HepG2 (cell line): ENCODE data around the gene RPS19. TPM values are rescaled to one million over a fixed set of nuclear protein-coding genes. Genes with fewer than 3 reads are reported as not detected.

Source experiments
- ATAC-seq: fragments of 200-7000 bp; cut with Tn5 transposase; 3 replicates; pipeline ENCODE4 v1.9.1; 2020; ENCODE audit warnings: mild to moderate bottlenecking, moderate library complexity
- BruUV-seq: library from RNA; stranded (reverse); fragments of 400-500 nt; replicated peaks from 2 replicates; lab custom pipeline; 2021; lab: Mats Ljungman, UMichigan
- CTCF ChIA-PET: fragments of 300-600 bp; formaldehyde crosslinking; extraction: SDS; loops from one replicate; lab custom pipeline; 2021; ENCODE audit warnings: low total read pairs, inconsistent platforms, low intra/inter-chr PET ratio; lab: Yijun Ruan, JAX
- POLR2A ChIA-PET: fragments of 350-600 bp; sonication (Branson Sonifier 250); formaldehyde crosslinking; loops from one replicate; lab custom pipeline; 2020; ENCODE audit warnings: antibody characterized with exemption, inconsistent platforms; lab: Yijun Ruan, JAX
- DNase-seq: peaks from one replicate; pipeline ENCODE4 v3.0.0-alpha.2; 2015; ENCODE audit warnings: low spot score
- FAIRE-seq: peaks from 3 replicates; lab custom pipeline; 2011; peaks lifted over from hg19 to GRCh38; lab: Jason Lieb, UNC
- H2AFZ ChIP-seq: one replicate; pipeline ENCODE4 v1.6.1; 2011; ENCODE audit warnings: low read length, inconsistent platforms
- H3K27ac ChIP-seq: fragments of 300-600 bp; 3 replicates; pipeline ENCODE4 v1.8.0; 2011; ENCODE audit warnings: mixed run types, mild to moderate bottlenecking, mixed read lengths, low read length, inconsistent platforms; ENCODE audit not compliant: insufficient read depth; ENCODE audit errors: extremely low read length
- H3K27me3 ChIP-seq, 2 experiments: fragments of 200-600 bp in 1 of 2; 2 replicates in 1 of 2; 3 replicates in 1 of 2; pipeline versions ENCODE4 v1.6.0 to v1.8.0; 2011; ENCODE audit warnings: low read length in 2 of 2, mild to moderate bottlenecking in 2 of 2, moderate library complexity in 2 of 2, inconsistent platforms in 1 of 2; ENCODE audit not compliant: insufficient read depth in 2 of 2, control insufficient read depth in 1 of 2
- H3K36me3 ChIP-seq, 2 experiments: fragments of 200-600 bp in 1 of 2; replicated peaks in 1 of 2; 2 replicates in 1 of 2; 3 replicates in 1 of 2; pipeline versions ENCODE4 v1.5.1 to v1.8.0; 2011; ENCODE audit warnings: low read length in 2 of 2, inconsistent platforms in 1 of 2; ENCODE audit not compliant: insufficient read depth in 2 of 2, control insufficient read depth in 1 of 2
- H3K4me1 ChIP-seq: 2 replicates; pipeline ENCODE4 v1.5.1; 2012; ENCODE audit warnings: low read length, inconsistent platforms; ENCODE audit not compliant: insufficient read depth
- H3K4me2 ChIP-seq: 2 replicates; pipeline ENCODE4 v1.6.0; 2011; ENCODE audit warnings: low read depth, low read length, inconsistent platforms
- H3K4me3 ChIP-seq, 3 experiments: fragments of 200-600 bp in 1 of 3; sonication (generic), shearing (Covaris generic) in 1 of 3; replicated peaks in 1 of 3; 2 replicates each; pipeline ENCODE4 v1.5.1; 2011 to 2016; ENCODE audit warnings: low read length in 3 of 3, inconsistent platforms in 2 of 3, low read depth in 2 of 3, mild to moderate bottlenecking in 2 of 3, control low read depth in 1 of 3, mixed read lengths in 1 of 3; ENCODE audit not compliant: insufficient read depth in 1 of 3
- H3K79me2 ChIP-seq: one replicate; pipeline ENCODE4 v1.6.1; 2011; ENCODE audit warnings: low read length, inconsistent platforms; ENCODE audit not compliant: insufficient read depth
- H3K9ac ChIP-seq: 2 replicates; pipeline ENCODE4 v1.6.0; 2011; ENCODE audit warnings: mild to moderate bottlenecking, low read depth, low read length, inconsistent platforms; ENCODE audit not compliant: insufficient read depth
- H3K9me3 ChIP-seq: 2 replicates; pipeline ENCODE4 v1.5.1; 2012; ENCODE audit warnings: mild to moderate bottlenecking, low read length
- H4K20me1 ChIP-seq: 2 replicates; pipeline ENCODE4 v1.6.0; 2011; ENCODE audit warnings: inconsistent platforms, mild to moderate bottlenecking, low read length, moderate library complexity; ENCODE audit not compliant: insufficient read depth
- ADNP ChIP-seq: sonication (generic); formaldehyde crosslinking; IDR thresholded peaks from 2 replicates; pipeline ENCODE4 v1.4.0; 2020; ENCODE audit warnings: missing genetic modification reagents
- AKAP8 ChIP-seq: sonication (generic); formaldehyde crosslinking; IDR thresholded peaks from 2 replicates; pipeline ENCODE4 v1.5.1; 2020; ENCODE audit warnings: mild to moderate bottlenecking, missing genetic modification reagents
- ETV6 ChIP-seq: sonication (generic); formaldehyde crosslinking; conservative IDR thresholded peaks from 2 replicates; pipeline ENCODE4 v1.4.0; 2020; ENCODE audit warnings: missing genetic modification reagents
- FOXC1 ChIP-seq: sonication (generic); formaldehyde crosslinking; IDR thresholded peaks from 2 replicates; pipeline ENCODE4 v1.8.0; 2022; ENCODE audit warnings: mild to moderate bottlenecking, missing genetic modification reagents, borderline replicate concordance
- GATA4 ChIP-seq: sonication (generic); IDR thresholded peaks from 2 replicates; pipeline ENCODE4 v1.6.1; 2016; ENCODE audit warnings: antibody characterized with exemption, low read depth, borderline replicate concordance
- POLR2AphosphoS5 ChIP-seq: IDR thresholded peaks from 2 replicates; pipeline ENCODE4 v1.6.1; 2012; ENCODE audit warnings: low read depth, low read length
- POLR2G ChIP-seq: fragments of 200-400 bp; formaldehyde crosslinking; IDR thresholded peaks from 2 replicates; pipeline ENCODE4 v1.6.1; 2018; ENCODE audit warnings: mild to moderate bottlenecking, low read depth, low read length, moderate library complexity
- RBFOX2 ChIP-seq: fragments of 200-400 bp; formaldehyde crosslinking; IDR thresholded peaks from 2 replicates; pipeline ENCODE4 v1.6.1; 2017; ENCODE audit warnings: low read depth, mild to moderate bottlenecking, low read length
- SOX6 ChIP-seq, 2 experiments: fragments of 450-650 bp in 1 of 2; sonication (generic) in 1 of 2; formaldehyde crosslinking in 1 of 2; IDR thresholded peaks; 2 replicates each; pipeline versions ENCODE4 v1.4.0 to v1.6.1; 2017 to 2020; ENCODE audit warnings: antibody characterized with exemption in 1 of 2, mild to moderate bottlenecking in 1 of 2, missing genetic modification reagents in 1 of 2
- ZNF775 ChIP-seq: sonication (generic); formaldehyde crosslinking; IDR thresholded peaks from 2 replicates; pipeline ENCODE4 v1.4.0; 2020; ENCODE audit warnings: missing genetic modification reagents, mild to moderate bottlenecking, moderate library complexity, borderline replicate concordance
- ZNF788 ChIP-seq: sonication (generic); formaldehyde crosslinking; IDR thresholded peaks from 2 replicates; pipeline ENCODE4 v1.5.0; 2020; ENCODE audit warnings: mild to moderate bottlenecking, missing genetic modification reagents, borderline replicate concordance
- ZNF839 ChIP-seq: sonication (generic); formaldehyde crosslinking; IDR thresholded peaks from 2 replicates; pipeline ENCODE4 v1.4.0; 2020; ENCODE audit warnings: missing genetic modification reagents, mild to moderate bottlenecking, borderline replicate concordance
- WGBS: methylation state at CpG from one replicate; pipeline ENCODE4 v1.1.6; 2017; ENCODE audit warnings: low lambda C conversion rate; 5-methylcytosine and 5-hydroxymethylcytosine counted together
- in situ Hi-C: cut with HindIII; loops from 2 replicates; pipeline ENCODE4 v1.10.0; 2017; ENCODE audit warnings: low pct_unique_long_range_greater_than_20kb; ENCODE audit not compliant: extremely low pct_ligation_motif_present
- intact Hi-C: fragments of 100-400 bp; cut with micrococcal nuclease; formaldehyde crosslinking; loops from one replicate; pipeline ENCODE4 v1.10.0; 2022; ENCODE audit not compliant: unreplicated experiment
- polyA plus RNA-seq, 8 experiments: library from polyadenylated mRNA; depleted of rRNA in 3 of 8; stranded (reverse) in 7 of 8; unstranded in 1 of 8; fragments of >200 nt; fragmentation: Illumina TruSeq in 4 of 8; extraction: Trizol in 4 of 8; gene quantifications; 2 replicates each; pipeline versions ENCODE4 v1.2.1 to v1.2.3, GENCODE V29; 2011 to 2016; ENCODE audit warnings: low read depth in 4 of 8, missing spikeins in 1 of 8, mixed read lengths in 1 of 8; ENCODE audit not compliant: insufficient read depth in 1 of 8
- total RNA-seq, 5 experiments: library from RNA; depleted of rRNA; stranded (reverse); fragments of >200 nt; fragmentation: Illumina TruSeq; extraction: Trizol; gene quantifications; 2 replicates each; pipeline ENCODE4 v1.2.3, GENCODE V29; 2016; ENCODE audit warnings: low read depth in 1 of 5

The RPS19 gene
- total and polyA plus RNA-seq, 2 of the 13 experiments (the other 11 are each of a cell fraction or from before 2014, with no cell fraction given) = 1,983 to 4,758 TPM

DNA sequence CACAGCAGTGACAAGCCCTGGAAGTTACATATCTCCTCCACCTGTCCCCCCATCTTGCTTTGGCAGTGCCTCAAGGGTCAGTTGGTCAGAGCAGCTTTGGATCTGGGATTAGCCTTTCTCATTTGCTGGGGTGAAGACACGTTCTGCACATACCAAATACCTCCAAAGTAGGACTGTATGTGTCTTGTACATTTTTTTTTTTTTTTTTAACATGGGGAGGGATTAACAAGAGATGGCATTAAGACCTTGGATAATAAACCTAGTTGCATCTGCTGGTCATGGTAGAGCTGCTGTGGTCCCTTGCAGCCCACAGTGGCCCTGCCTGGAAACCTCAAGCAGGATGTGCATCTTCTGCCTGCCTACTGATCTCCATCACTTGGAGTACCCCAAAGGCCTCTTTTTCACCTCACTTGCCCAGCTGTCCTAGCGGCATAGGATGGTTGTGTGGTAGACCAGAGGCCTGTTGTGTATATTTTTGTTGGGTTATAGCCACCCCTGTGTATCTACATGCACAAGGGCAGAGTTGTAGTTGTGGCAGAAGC, 2.5 kb downstream of the RPS19 start:
- Histone ChIP-seq H3K27ac (no peak overlapping the region), H3K9ac (peak overlapping the region; percentile 99), H3K27me3 (peaks cover 0 to 4% of the 10 kb centered on the region in 2 experiments; a peak in 1 of 5 replicates), H3K36me3 (peaks cover 25 to 59% of the 10 kb centered on the region in 2 experiments), H2AFZ (no peak overlapping the region), H3K79me2 (peaks cover 67% of the 10 kb centered on the region), H3K4me1 (peaks cover 68% of the 10 kb centered on the region), H4K20me1 (peaks cover 61% of the 10 kb centered on the region), H3K9me3 (no peaks in the 10 kb centered on the region), H3K4me3 (peak overlapping the region in 2 of 3 experiments; percentile 95 to 99; a peak in 5 of 6 replicates), H3K4me2 (peak overlapping the region; percentile 87)
- ATAC-seq (no peak), FAIRE-seq (no peak), DNase-seq (no peak)
- CTCF ChIA-PET = no interaction called here
- intact Hi-C loops (no loop called here), in situ Hi-C loops (no loop called here)
- POLR2A ChIA-PET = interaction anchor here (0.6 to 2.7 kb wide), 4 partner anchors 10 to 97 kb away, joined by 3 to 18 read pairs (median 5); partner anchors contain the start of gene RABAC1
- TF ChIP-seq RBFOX2 (0 out of 2 replicates have a peak, but pooled peaks have one; percentile 9), GATA4 (no peak)
- WGBS = 77% methylated on average over 2 of the region's 2 CpGs
- no TSS peak for BruUV-seq

DNA sequence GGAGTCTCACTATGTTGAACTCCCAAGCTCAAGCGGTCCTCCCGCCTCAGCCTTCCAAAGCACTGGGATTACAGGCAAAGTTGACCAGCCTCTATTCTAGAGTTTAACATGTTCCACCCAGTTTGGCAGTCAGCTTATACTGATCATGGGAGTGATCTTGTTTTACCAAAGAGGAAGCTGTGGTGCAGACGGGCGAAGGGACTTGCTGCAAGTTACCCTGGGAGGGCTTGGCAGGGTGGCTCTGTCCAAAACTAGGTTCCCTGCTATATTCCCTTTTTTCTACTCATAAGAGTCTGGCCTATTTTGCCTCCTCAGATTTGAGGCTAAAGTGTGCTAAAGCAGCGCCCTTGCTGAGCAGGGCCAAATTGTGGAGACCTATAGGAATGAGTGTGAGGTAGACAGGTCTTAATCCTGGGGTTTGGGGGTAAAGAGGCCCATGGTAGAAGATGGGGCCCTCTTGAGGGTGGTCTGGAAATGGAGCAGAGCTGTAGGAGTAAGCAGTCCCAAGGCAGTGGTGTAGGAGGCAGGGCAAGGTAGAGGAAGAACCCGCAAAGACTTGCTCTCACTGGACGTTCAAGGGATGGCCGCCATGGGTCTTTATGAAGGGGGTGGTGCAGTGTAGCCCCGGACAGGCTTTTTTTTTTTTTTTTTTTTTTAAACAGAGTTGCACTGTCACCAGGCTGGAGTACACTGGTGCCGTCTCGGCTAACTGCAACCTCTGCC, 3.3 kb downstream of the RPS19 start:
- peaks cover 0 to 4% of the 10 kb centered on the region in 2 experiments; a peak in 1 of 5 replicates for H3K27me3 ChIP-seq
- H3K4me3 ChIP-seq = peak overlapping the region in 1 of 3 experiments; percentile 16; a peak in 3 of 6 replicates
- in situ Hi-C loops = no loop called here
- POLR2A ChIA-PET = interaction anchor here (1.3 to 2.7 kb wide), 3 partner anchors 9 to 96 kb away, joined by 3 to 18 read pairs (median 7); partner anchors contain the start of gene RABAC1
- ATAC-seq = no peak
- no peaks in the 10 kb centered on the region for H3K9me3 ChIP-seq
- intact Hi-C loops = no loop called here
- H2AFZ ChIP-seq = no peak overlapping the region
- no TSS peak for BruUV-seq
- WGBS = 92% methylated on average over 9 of the region's 11 CpGs
- H3K27ac ChIP-seq = no peak overlapping the region
- peak overlapping the region; percentile 36; the same call in 1 of the 2 replicates for H3K9ac ChIP-seq
- FAIRE-seq = no peak
- TF ChIP-seq POLR2AphosphoS5 (peak; percentile 47; the same call in 1 of the 2 replicates), FOXC1 (CRISPR knock-in tag) (0 out of 2 replicates have a peak, but pooled peaks have one; percentile 48), ZNF839 (CRISPR knock-in tag) (no peak), ADNP (CRISPR knock-in tag) (no peak), ETV6 (no peak), AKAP8 (CRISPR knock-in tag) (0 out of 2 replicates have a peak, but pooled peaks have one; percentile 29), SOX6 (IDR thresholded peaks at IDR 0.05) (no peak), SOX6 (CRISPR knock-in tag; IDR thresholded peaks at IDR 0.05) (no peak), POLR2G (peak; percentile 15; the same call in 1 of the 2 replicates), ZNF788 (CRISPR knock-in tag) (no peak), ZNF775 (CRISPR knock-in tag) (no peak)
- no peak for DNase-seq
- H3K4me1 ChIP-seq = peaks cover 77% of the 10 kb centered on the region
- H3K36me3 ChIP-seq = peaks cover 29 to 68% of the 10 kb centered on the region in 2 experiments
- peak overlapping the region; percentile 87 for H3K4me2 ChIP-seq
- CTCF ChIA-PET = no interaction called here
- peaks cover 67% of the 10 kb centered on the region for H3K79me2 ChIP-seq
- peaks cover 69% of the 10 kb centered on the region for H4K20me1 ChIP-seq
